ENCODE data around the gene ADSL.

DNA sequence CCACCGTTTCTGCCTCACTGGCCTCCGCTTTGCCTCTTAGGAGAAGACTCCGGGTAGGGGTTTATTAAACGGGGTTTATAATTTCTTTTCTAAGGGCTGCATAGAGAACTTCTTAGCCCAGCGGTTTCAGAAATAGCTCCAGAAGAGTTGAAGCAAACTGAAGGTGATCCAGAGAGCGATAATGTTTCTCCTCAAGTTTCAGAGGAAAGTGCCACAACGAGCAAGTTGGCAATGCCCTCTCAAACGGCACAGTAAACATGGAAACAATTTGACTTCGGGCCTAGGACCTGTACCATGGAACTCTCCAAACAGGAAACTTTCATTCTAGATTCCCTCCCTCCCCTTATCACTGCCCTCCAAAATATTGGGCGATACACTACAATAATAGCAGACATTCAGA, 1.0 kb downstream of the ADSL start:
- TF ChIP-seq, protein P1, sequence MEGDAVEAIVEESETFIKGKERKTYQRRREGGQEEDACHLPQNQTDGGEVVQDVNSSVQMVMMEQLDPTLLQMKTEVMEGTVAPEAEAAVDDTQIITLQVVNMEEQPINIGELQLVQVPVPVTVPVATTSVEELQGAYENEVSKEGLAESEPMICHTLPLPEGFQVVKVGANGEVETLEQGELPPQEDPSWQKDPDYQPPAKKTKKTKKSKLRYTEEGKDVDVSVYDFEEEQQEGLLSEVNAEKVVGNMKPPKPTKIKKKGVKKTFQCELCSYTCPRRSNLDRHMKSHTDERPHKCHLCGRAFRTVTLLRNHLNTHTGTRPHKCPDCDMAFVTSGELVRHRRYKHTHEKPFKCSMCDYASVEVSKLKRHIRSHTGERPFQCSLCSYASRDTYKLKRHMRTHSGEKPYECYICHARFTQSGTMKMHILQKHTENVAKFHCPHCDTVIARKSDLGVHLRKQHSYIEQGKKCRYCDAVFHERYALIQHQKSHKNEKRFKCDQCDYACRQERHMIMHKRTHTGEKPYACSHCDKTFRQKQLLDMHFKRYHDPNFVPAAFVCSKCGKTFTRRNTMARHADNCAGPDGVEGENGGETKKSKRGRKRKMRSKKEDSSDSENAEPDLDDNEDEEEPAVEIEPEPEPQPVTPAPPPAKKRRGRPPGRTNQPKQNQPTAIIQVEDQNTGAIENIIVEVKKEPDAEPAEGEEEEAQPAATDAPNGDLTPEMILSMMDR (IDR thresholded peaks at IDR 0.05 in 8 of 11, conservative IDR thresholded peaks at IDR 0.05 in 3 of 11): no peak
- TF ChIP-seq POLR2A (IDR thresholded peaks at IDR 0.05): no peak

All from spleen (tissue), 7 donors.